ENCODE data around the gene NOS1AP.

NOS1AP gene

GRCh38 chr1:162141281-162142054, 72.0 kb downstream of the NOS1AP start:
- no peak for DNase-seq

GRCh38 chr1:162142968-162143367, 73.5 kb downstream of the NOS1AP start:
- no peak for DNase-seq

- DNase-seq: no peak
These were observed 74.8 kb downstream of the NOS1AP start for GRCh38 chr1:162144268-162144667.

- no peak for DNase-seq
These were observed 75.4 kb downstream of the NOS1AP start for GRCh38 chr1:162144853-162145252.

- DNase-seq: no peak
These were observed 75.9 kb downstream of the NOS1AP start for GRCh38 chr1:162145280-162145965.

- no peak for DNase-seq
These were observed 76.6 kb downstream of the NOS1AP start for GRCh38 chr1:162145966-162146696.

- DNase-seq: no peak
These were observed 78.3 kb downstream of the NOS1AP start for GRCh38 chr1:162147760-162148159.

GRCh38 chr1:162150112-162150511, 80.6 kb downstream of the NOS1AP start:
- DNase-seq: no peak

GRCh38 chr1:162151900-162152829, 82.7 kb downstream of the NOS1AP start:
- DNase-seq: no peak

- DNase-seq: no peak
These were observed 83.9 kb downstream of the NOS1AP start for GRCh38 chr1:162153374-162153773.

GRCh38 chr1:162157469-162157868, 88.0 kb downstream of the NOS1AP start:
- DNase-seq: no peak

- no peak for DNase-seq
These were observed 89.3 kb downstream of the NOS1AP start for GRCh38 chr1:162158624-162159271.

- DNase-seq: no peak
These were observed 90.0 kb downstream of the NOS1AP start for GRCh38 chr1:162159515-162159914.

GRCh38 chr1:162161916-162162550, 92.5 kb downstream of the NOS1AP start:
- no peak for DNase-seq

- no peak for DNase-seq
These were observed 96.0 kb downstream of the NOS1AP start for GRCh38 chr1:162165528-162165927.

GRCh38 chr1:162166917-162167615, 97.6 kb downstream of the NOS1AP start:
- DNase-seq: no peak

GRCh38 chr1:162168261-162168660, 98.8 kb downstream of the NOS1AP start:
- DNase-seq: no peak

- DNase-seq: no peak
These were observed 99.7 kb downstream of the NOS1AP start for GRCh38 chr1:162169031-162169790.

GRCh38 chr1:162171111-162171510, 101.6 kb downstream of the NOS1AP start:
- DNase-seq: no peak
